HG03060 (cell line): ENCODE data around the gene TRMT2A.

Experiments used
- ATAC-seq: cut with Tn5 transposase; IDR thresholded peaks from one replicate; pipeline ENCODE4 v1.9.1; 2021; ENCODE audit warnings: low read depth, moderate number of reproducible peaks; ENCODE audit not compliant: unreplicated experiment

Gene TRMT2A

DNA sequence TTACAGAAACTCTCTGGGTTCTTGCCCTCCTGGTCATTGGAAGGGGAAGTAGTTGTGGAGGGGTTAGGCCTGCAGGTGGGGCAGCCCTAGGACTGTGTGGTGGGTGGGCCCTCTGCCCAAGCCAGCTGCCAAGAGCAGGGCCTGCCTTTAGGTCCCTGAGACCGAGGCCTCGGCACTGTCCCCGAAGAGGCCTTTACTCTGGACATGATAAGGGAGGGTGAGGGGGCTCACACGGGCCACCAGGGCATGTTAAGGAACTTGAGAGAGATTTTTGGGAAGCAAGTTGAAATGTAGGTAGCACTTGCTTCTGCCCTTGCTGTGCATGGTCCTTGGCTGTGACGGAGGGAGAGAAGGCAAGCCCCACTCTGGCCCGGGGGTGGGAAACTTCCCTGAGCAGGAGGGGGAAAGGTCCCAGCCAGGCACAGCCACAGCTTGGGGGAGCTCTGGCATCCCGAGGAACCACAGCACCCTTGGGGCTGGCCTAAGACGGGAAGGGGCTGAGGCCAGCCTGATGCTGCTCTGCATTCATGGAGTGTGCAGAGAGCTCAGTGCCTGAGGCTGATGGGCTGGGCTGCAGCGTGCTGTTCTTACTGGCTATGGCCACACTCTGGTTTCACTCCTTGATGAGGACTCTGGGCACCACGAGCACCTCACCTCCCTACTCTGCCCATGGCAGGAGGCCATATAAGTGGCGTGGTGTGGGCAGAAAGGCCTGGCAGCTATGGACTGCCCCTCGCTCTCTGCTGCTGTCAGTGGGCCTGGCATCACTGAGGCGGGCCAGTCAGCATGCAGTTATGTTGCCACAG, 8.9 kb downstream of the TRMT2A start:
- no peak for ATAC-seq

DNA sequence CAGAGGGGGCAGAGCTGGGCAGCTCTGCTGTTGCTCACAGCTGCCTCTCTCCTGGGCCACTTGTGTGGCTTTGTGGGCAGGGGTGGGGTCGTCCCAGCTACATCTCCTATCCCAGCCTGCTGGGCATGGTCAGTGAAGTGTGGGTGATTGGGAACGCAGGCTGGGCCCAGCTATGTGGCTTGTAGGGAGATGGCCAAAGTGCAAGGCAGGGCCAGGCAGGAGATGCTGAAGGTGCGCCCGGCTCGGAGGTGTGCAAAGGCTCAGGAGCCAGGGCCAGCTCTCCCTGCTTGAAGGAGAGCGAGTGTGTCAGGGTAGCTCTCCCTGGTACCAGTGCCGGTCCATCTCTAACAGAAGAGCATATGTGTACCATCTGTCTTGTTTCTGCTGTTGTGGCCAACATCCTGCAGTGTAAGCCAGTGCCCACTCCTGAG, 9.5 kb downstream of the TRMT2A start:
- ATAC-seq = no peak

DNA sequence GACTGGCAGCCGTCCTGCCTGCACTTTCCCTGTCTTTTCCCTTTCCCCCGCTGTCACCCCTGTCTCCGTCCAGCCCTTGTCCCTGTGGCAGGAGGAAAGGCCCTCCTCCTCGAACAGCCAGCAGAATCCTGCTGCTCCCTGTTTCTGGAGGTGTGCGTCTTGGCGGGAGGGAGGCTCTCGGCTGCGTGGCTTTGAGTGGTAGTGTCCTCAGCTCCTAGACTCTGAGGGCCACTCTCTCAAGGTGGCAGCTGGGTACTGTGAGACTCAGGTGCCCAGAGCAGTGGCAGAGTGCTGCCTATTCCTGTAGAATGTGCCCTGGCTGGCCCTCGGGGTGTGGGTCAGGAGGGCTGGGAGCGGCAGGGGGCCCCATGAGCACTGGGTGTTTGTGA, 10.2 kb downstream of the TRMT2A start:
- no peak for ATAC-seq

DNA sequence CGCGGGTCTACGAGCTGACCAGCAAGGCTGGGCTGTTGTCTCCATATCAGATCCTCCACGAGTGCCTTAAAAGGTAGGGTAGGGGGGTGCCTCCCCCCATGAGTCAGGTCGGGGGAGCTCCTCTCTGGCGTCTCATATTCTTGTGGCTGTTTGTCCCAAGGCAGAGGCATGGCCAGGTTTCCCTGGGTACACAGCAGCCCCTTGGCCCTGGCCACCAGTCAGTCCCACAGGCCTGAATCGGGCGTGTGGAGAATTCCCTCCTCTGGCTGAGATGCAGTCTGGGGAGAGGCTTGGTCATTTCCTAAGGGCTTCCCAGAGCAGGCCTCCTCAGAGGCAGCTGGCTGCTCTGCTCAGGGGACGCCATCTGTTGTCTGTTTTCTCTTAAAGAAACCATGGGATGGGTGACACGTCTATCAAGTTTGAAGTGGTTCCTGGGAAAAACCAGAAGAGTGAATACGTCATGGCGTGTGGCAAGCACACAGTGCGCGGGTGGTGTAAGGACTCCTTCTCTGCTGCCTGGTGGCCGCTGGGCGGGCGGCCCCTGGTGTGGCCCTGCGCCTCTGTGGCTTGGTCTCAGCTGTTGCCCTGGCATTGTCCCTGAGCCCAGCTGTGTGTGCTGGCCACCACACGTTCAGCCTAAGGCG, 10.7 kb downstream of the TRMT2A start:
- ATAC-seq = no peak

DNA sequence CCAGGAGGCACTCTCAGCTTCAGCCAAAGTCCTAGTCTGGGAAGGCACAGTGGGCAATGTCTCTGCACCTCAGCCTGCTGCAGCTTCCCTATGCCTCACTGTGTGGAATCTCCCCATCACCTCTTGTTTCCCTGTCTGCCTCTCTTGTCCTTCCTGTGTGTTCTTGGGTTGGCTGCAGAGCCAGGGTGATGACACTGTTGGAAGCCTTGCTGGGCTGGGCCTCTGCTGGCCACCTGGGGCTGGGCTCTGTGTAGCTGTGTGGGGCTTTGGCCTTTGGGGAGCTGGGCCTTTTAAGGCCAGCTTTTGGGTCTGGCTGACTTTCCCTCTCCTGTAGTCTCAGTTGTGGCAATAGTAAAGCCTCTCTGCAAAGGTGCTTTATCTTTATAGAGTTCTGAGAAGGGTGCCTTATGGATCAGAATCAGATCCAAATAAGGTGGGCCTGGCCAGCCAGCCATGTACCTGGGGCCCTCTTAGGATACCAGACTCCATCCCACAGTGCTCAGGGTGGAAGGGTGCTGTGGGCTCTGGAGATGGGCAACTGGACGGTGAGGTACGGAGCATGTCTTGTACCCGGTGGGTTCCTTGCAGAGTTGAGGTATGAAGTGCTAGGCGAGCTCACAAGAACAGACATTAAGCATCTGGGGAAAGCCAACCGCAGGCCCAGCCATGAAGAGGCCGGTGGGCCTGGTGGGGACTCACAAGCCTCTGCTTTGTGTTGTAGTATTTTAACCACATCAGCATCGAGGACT, 11.4 kb downstream of the TRMT2A start:
- ATAC-seq = no peak

DNA sequence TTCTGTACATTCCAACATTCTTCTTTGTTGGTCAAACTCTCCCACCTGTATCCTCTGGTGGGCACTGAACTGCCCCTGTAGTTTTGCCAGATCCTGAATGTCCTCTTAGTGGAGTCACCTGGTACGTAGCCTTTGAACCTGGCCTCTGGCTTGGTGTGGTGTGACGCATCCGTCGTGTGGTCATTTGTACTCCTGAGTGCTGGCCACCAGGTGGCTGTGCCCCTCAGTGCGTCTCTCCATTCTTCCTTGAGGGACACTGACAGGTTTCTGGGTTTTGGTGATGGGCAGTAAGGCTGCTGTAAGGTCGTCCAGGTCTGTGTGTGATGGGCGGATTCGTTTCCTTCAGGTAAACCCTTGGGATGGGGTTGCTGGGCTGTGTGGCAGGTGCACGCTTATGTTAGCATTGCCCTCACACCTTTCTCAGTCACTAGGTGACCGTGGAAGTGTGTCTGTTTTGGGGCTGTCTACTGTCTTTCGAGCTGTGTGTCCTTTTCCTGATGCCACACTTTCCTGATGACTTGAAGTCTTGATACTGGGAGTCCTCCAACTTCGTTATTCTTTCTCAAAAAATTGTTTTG, 14.7 kb downstream of the TRMT2A start:
- no peak for ATAC-seq

DNA sequence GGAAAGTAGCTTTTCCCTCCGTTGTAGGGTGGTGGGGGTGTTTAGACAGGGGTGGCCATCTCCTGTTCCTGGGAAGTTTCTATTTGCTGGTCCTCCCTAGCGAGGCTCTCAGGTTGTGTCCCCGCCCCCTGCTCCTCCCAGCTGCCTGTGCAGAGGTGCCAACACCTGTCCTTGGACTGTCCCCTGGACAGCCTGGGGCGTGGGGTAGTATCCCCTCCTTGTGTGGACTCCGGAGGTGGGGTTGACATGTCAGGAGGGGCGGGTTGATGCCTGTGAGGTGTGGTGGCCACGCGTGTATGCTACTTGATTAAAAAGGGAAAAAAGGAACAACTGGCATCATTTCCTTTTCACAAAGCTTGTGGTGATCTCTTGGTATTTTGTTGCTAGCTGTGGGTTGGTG, 15.4 kb downstream of the TRMT2A start:
- ATAC-seq = no peak

DNA sequence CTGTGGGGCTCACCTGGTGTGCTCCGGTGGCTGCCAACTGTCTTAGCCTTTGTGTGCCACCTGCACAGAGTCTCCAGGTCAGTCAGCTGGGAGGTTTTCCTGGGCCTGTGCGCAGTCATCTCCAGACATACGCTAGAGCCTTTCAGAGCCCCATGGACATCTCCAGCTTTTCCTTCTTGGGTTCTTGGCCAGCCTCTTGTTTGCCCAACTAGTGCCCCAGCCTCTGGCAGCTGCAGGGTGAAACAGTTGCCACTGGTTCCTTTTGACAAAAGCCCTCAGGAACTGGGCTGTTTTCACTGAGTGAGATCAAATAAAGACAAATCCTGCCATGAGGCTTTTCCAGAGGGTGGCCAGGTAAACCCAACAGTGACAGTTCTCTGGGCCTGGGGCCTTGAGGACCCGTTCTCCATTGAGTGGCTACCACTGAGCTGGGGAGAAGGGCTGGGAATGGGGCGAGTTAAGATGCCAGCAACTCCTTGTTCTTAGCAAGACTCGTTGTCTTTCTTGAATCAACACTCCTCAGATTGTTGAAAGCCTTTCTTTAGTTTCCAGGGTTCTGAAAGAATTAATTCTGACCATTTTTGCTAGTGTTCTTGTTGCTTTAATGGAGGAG, 17.8 kb downstream of the TRMT2A start:
- ATAC-seq = no peak

DNA sequence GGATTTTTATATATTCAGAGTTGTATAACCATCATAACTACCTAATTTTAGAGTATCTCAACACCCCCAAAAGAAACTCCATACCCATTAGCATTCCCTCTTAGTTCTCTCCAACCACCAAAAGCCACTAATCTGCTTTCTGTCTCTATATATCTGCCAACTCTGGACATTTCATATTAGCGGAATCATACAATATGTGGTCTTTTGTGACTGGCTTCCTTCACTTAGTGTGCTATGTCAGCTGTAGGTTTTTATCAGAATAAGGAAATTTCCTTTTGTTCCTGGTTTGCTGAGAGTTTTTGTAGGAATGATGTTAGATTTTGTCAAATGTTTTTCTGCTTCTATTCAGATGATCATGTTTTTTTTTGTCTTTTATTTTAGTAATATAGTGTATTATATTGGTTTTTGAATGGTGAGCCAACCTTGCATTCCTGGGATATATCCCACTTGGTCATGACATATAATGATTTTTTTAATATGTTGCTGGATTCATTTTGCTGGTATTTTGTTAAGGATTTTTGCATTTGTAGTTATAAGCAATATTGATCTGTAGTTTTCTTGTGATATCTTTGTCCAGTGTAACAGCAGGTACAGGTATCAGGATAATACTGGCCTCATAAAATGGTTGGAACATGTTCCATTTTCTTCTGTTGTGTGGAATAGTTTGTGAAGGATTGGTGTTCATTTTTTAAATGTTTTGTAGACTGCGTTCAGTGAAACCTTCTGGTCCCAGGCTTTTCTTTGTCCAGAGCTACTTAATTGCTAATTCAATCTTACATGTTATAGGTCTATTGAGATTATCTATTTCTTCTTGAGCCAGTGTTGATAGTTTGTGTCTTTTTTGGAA, 20.2 kb downstream of the TRMT2A start:
- ATAC-seq = no peak

DNA sequence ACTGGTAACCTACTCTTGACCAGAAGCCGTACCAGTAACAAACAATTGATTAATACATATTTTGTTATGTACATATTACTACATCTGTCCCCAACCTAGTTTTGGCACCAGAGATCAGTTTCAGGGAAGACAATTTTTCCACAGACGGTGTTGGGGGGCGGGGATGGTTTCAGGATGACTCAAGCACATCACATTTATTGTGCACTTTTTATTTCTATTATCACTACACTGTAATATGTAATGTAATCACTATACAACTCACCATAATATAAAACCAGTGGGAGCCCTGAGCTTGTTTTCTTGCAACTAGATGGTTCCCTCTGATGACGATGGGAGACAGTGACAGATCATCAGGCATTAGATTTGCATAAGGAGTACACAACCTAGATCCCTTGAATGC, 21.5 kb downstream of the TRMT2A start:
- no peak for ATAC-seq

DNA sequence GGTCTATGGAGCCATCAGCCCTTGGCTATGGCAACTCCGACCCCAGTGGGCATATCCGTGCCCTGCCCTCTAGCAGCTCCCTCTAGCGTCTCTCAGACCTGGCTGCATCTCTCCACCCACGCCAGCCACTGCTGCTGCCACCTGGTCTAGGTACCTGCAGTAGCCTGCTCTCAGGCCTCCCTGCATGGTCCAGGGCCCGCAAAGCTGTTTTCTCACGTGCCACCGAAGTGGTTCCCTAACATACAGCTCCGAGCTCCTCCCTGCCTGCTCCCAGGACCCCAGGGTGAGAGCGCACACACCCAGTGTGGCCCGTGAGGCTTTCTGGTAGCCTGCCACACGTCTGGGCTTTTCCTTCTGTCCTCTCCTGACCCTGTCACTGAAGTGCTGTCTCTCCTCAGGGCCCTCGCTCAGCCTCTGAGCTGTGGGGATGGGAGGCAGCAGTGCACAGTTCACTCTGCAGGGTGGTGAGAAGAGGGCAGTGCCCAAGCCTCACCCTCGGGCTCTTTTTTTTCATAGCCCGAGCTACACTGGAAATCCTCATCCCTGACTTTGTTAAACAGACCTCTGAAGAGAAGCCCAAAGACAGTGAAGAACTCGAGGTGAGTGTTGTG, 22.7 kb downstream of the TRMT2A start:
- no peak for ATAC-seq

DNA sequence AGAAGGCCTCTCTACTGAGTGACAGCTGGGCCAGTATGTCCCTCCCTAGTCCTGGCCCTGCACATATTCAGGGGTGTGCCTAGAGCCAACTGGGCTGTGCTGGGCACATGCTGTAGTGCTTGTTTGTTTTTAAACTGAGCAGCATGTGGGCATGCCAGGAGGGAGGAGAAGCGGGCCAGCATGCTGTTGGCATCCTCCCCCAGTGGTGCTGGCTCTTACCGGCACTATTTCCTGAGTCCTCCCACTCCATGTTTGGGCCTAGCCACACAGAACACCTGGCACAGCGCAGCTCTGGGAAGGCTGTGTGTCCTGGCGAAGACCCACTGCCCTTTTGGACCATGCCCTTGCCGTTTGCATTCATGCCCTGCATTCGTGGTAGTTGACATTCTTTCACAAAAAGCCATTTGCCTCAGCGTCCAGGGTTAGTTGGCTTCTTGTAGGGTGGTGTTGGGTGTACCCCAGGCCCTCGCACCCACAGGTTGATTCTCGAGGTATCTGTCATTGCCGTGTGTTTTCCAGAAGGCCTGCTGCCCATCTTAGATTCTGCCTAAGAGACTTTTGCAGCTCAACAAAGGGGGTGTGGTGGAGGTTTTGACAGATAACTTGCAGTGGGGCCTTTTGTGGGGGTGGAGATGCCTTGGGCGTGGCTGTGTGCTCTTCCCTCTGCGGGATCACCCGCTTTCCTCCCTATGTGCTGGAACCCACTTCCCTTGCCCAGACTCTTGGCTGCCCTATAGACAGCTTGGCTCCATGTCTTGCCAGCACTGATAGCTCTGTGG, 23.4 kb downstream of the TRMT2A start:
- ATAC-seq = no peak

DNA sequence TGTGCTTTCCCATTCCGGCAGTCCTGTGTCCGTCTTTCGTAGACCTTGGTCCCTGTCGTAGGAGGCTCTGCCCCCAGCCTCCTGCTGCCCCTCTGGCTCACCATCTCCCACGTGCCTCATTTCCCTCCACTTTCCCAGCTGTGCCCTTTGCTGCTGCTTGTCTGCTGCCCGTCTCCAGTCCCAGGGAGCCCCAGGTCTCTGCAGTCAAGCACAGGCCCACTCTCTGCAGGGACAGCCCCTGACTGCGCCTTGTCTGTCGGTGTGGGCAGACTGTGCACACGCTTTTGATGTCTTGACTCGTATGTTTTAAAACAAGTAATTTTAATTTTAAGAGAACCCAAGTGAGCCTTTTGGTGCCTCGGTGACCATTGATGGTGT, 24.6 kb downstream of the TRMT2A start:
- no peak for ATAC-seq

DNA sequence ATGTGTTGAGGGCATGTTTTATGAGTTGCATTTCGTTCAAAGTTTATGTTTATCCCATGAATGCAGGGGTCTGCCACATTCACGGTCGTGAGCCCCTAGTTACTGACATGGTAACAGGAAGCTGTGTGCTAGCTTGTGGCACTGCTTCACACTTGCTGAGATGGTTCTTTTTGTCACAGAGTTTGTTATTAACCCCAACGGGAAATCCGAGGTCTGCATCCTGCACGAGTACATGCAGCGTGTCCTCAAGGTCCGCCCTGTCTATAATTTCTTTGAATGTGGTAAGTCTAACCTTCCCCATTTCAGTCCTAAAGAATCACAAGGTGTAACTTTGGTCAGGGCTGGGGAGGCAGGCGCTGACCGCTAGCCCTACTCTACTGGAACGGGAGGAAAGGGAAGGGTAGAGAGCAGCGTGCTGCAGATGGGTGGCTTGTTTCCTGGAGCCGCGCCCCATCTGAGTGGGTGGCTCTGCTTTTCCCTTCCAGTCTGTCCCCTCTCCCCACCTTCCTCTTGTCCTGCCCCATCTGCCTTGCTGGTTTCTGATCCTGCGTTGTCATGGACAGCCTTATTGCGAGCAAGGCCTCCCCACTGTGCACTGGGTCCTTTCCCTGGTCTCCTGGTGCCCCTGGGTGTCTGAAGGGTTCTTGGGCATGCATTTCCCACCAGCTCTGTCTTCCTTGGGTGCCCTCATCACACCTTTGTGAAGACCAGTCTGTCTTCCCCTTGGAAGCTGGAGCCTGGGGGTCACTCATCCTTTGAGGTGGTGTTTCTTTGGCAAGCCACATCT, 25.1 kb downstream of the TRMT2A start:
- ATAC-seq = no peak

DNA sequence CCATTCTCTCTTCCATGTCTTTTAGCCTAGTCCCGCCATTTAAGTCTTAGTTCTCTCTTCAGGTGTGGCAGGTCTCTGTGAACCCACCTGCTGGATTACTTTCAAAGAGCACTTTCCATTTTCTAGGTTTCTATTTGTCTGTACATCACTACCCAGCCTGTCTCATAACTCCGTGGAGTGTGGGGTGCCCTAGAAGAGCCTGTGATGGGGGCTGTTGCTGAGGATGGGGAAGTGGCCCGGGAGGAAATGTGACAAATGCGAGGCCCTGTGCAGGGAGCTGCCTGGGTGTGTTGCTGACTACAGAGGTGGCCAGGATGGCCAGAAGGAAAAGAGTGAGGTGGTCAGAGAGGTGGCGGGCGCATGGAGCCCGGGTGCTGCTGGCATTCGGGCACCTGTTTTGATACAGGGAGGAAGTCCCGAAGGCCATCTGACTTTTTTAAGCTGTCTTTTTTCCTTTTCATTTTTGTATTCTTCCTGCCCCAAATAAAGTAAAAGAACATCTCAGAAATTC, 26.2 kb downstream of the TRMT2A start:
- ATAC-seq = no peak

DNA sequence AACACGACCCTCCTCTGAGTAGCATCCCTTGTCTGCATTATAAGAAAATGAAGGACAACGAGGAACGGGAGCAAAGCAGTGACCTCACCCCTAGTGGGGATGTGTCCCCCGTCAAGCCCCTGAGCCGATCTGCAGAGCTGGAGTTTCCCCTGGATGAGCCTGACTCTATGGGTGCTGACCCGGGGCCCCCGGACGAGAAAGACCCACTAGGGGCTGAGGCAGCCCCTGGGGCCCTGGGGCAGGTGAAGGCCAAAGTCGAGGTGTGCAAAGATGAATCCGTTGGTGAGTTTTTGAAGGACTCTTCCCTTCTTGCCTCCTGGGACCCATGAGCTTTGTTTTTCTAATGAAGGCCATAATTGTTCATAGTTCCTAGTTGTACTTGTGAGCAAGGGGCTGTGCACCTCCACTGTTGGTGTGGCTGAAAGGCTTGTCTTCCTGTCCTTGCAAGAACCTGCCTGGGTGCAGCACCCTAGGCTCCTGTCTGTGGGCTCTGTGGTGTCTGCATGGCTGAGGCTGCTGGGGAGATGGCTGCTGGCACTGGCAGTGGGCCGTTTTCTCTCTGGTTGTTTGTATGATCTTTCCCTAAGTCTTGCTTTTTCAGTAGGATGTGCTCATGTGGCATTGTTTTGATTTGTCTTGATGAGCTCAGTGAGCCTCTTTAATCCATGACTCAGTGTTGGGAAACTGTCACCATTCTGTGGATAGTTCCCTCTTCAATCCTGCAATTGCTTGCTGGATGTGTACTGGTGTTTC, 26.9 kb downstream of the TRMT2A start:
- no peak for ATAC-seq
